Lower leg skin (tissue), 4 donors: ENCODE results near the gene MLEC. TPM values are rescaled to one million over a fixed set of nuclear protein-coding genes. Genes with fewer than 3 reads are reported as not detected.

Experiments used
- DNase-seq, 2 donors: peaks; one replicate each; pipeline ENCODE4 v3.0.0-alpha.2; 2019; ENCODE audit warnings: low spot score in 2 of 2
- H3K4me3 ChIP-seq: fragments of 200-600 bp; sonication (generic); 2 replicates; pipeline ENCODE4 v1.5.1; 2017; ENCODE audit warnings: mild to moderate bottlenecking, low read depth; ENCODE audit not compliant: poor library complexity, severe bottlenecking
- CTCF ChIP-seq, 3 donors: fragments of 450-650 bp; IDR thresholded peaks; one replicate each; pipeline ENCODE4 v1.5.1; 2016; ENCODE audit warnings: antibody characterized with exemption in 3 of 3, mild to moderate bottlenecking in 3 of 3, moderate library complexity in 2 of 3
- POLR2A ChIP-seq, 2 donors: fragments of 450-650 bp; IDR thresholded peaks; one replicate each; pipeline ENCODE4 v1.6.1; 2016 to 2017; ENCODE audit warnings: antibody characterized with exemption in 2 of 2, mild to moderate bottlenecking in 1 of 2, moderate library complexity in 1 of 2
- WGBS, 2 donors: methylation state at CpG; one replicate each; pipeline ENCODE4 v1.1.5; 2018; 5-methylcytosine and 5-hydroxymethylcytosine counted together
- intact Hi-C: fragments of 100-400 bp; cut with DNase I; formaldehyde crosslinking; loops from one replicate; pipeline ENCODE4 v1.15.0; 2023; ENCODE audit warnings: low total_unique reads
- total RNA-seq, 4 donors: library from RNA; depleted of rRNA; stranded (reverse); fragments of >200 nt; gene quantifications; one replicate each; pipeline ENCODE4 v1.1.0, GENCODE V29; 2016

The MLEC gene
- total RNA-seq, 4 donors from 2014 or later: 15.4 to 53.3 (median 40.9) TPM

- no peak for TF ChIP-seq POLR2A (IDR thresholded peaks at IDR 0.05)
- no peak for TF ChIP-seq CTCF (IDR thresholded peaks at IDR 0.05)
- DNase-seq: no peak
- 81 to 89% methylated on average over 3 of the region's 3 CpGs for WGBS, 2 donors
- H3K4me3 ChIP-seq: no peak overlapping the region
- intact Hi-C loops: no loop called here
These were observed 46.6 kb downstream of the MLEC start for GRCh38 chr12:120733574-120733973.

DNA sequence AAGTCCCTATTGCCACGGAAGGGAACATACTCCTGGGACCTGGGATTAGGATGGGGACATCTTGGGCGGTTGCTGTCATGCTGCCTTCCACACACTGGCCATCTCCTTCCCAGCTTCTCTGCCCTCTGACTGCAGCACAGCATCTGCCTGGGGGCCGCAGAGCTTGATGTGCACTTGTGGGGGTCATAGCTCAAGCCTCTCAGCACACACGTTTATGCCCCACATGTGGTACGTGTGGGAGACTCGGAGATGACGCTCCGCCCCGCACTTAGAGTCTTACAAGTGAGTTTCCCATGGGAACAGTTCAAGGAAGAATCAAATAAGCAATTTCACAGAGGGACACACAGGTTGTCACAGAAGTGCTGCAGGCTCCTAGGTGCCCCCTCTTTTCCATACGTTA lies 47.3 kb downstream of the MLEC start:
- DNase-seq: no peak
- WGBS, 2 donors: 91% methylated on average over 10 of the region's 10 CpGs
- H3K4me3 ChIP-seq: no peak overlapping the region
- intact Hi-C loops: no loop called here
- TF ChIP-seq CTCF (IDR thresholded peaks at IDR 0.05) (no peak), POLR2A (IDR thresholded peaks at IDR 0.05) (no peak)

- TF ChIP-seq POLR2A (IDR thresholded peaks at IDR 0.05): no peak
- TF ChIP-seq CTCF (IDR thresholded peaks at IDR 0.05): no peak
- intact Hi-C loops: no loop called here
- no peak for DNase-seq
- 67 to 75% methylated on average over 3 of the region's 3 CpGs for WGBS, 2 donors
- H3K4me3 ChIP-seq: no peak overlapping the region
These were observed 48.2 kb downstream of the MLEC start for GRCh38 chr12:120735181-120735580.

- no peak for DNase-seq
- intact Hi-C loops: no loop called here
- 92 to 94% methylated on average over 23 to 38 of the region's 38 CpGs for WGBS, 2 donors
- no peak overlapping the region for H3K4me3 ChIP-seq
- TF ChIP-seq CTCF (IDR thresholded peaks at IDR 0.05) (no peak), POLR2A (IDR thresholded peaks at IDR 0.05) (no peak)
These were observed 49.7 kb downstream of the MLEC start for GRCh38 chr12:120736404-120737331.

GRCh38 chr12:120737557-120738251 lies 50.8 kb downstream of the MLEC start:
- no peak overlapping the region for H3K4me3 ChIP-seq
- intact Hi-C loops: no loop called here
- TF ChIP-seq POLR2A (IDR thresholded peaks at IDR 0.05) (no peak), CTCF (IDR thresholded peaks at IDR 0.05) (no peak)
- 85 to 91% methylated on average over 24 to 25 of the region's 25 CpGs for WGBS, 2 donors
- DNase-seq: no peak
